Keratinocyte (primary cell): Measurements from ENCODE around the gene LRRC71.

Experiments used
- EZH2 ChIP-seq: IDR thresholded peaks from one replicate; pipeline ENCODE4 v1.6.1; 2012; ENCODE audit warnings: inconsistent platforms, mild to moderate bottlenecking, low read length, moderate library complexity
- TF ChIP-seq, protein P1 (sequence below), 3 experiments: IDR thresholded peaks in 1 of 3; conservative IDR thresholded peaks in 1 of 3; optimal IDR thresholded peaks in 1 of 3; 2 replicates in 2 of 3; 3 replicates in 1 of 3; pipeline versions ENCODE3 to v1.5.1; 2011; ENCODE audit warnings: low read length in 3 of 3, mild to moderate bottlenecking in 3 of 3, moderate library complexity in 2 of 3, control low read depth in 1 of 3, inconsistent platforms in 1 of 3; ENCODE audit not compliant: insufficient read depth in 2 of 3; ENCODE audit errors: extremely low read depth in 1 of 3

DNA sequence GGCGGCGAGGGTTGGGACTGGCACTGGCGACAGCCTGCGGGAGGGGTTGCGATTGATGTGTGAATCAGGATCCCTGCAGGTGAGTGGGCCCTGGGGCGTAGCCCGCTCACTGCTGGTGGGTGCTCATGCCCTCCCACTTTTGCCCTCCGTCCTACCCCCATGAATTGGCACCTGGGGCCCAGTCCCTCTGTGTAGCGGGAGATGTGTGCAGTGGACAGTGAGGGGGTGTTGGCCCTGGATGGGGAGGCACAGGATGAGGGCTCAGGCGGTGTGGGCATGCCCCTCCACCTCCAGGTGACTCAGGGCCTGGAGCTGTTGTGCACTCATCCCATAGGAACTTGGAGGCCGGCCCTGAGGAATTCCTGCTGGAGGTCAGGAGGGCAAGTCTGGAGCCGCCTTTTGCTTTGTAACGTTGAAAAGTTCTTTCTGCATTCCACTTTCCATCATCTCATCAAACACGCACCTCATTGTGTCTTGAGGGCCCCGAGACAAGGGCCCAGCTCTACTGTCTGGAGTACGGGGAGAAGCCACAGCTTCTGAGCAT, 23.9 kb upstream of the LRRC71 start:
- TF ChIP-seq, protein P1, sequence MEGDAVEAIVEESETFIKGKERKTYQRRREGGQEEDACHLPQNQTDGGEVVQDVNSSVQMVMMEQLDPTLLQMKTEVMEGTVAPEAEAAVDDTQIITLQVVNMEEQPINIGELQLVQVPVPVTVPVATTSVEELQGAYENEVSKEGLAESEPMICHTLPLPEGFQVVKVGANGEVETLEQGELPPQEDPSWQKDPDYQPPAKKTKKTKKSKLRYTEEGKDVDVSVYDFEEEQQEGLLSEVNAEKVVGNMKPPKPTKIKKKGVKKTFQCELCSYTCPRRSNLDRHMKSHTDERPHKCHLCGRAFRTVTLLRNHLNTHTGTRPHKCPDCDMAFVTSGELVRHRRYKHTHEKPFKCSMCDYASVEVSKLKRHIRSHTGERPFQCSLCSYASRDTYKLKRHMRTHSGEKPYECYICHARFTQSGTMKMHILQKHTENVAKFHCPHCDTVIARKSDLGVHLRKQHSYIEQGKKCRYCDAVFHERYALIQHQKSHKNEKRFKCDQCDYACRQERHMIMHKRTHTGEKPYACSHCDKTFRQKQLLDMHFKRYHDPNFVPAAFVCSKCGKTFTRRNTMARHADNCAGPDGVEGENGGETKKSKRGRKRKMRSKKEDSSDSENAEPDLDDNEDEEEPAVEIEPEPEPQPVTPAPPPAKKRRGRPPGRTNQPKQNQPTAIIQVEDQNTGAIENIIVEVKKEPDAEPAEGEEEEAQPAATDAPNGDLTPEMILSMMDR (optimal IDR thresholded peaks at IDR 0.05 in 1 of 3, IDR thresholded peaks at IDR 0.05 in 1 of 3, conservative IDR thresholded peaks at IDR 0.05 in 1 of 3; ENCODE audit: extremely low read depth in 1 of 3, insufficient read depth in 2 of 3, low read length in 3 of 3), result no peak
- TF ChIP-seq EZH2, result no peak
